Pancreas (tissue), 10 donors: ENCODE results near the gene CNOT9. TPM values are rescaled to one million over a fixed set of nuclear protein-coding genes. Genes with fewer than 3 reads are reported as not detected.

ENCODE experiments used
- ATAC-seq, 4 donors: fragments of 200-7000 bp; cut with Tn5 transposase; one replicate each; pipeline versions ENCODE4 v1.8.0 to v1.9.1; 2020; ENCODE audit warnings: mild to moderate bottlenecking in 4 of 4, moderate library complexity in 4 of 4
- DNase-seq, 6 donors: peaks; one replicate each; pipeline ENCODE4 v3.0.0-alpha.2; 2020
- FAIRE-seq: peaks from 2 replicates; lab custom pipeline; 2012; peaks lifted over from hg19 to GRCh38; lab: Jason Lieb, UNC
- H3K27ac ChIP-seq, 4 donors: fragments of 200-600 bp; sonication (generic); 1 replicate in 3 of 4; 2 replicates in 1 of 4; pipeline versions ENCODE4 v1.5.0 to v1.8.0; 2020
- H3K27me3 ChIP-seq, 4 donors: fragments of 200-600 bp; one replicate each; pipeline ENCODE4 v1.8.0; 2021
- H3K36me3 ChIP-seq, 3 donors: fragments of 200-600 bp; sonication (generic) in 1 of 3; one replicate each; pipeline versions ENCODE4 v1.5.0 to v1.8.0; 2020 to 2021
- H3K4me1 ChIP-seq, 3 donors: fragments of 200-600 bp; one replicate each; pipeline ENCODE4 v1.8.0; 2021
- H3K4me3 ChIP-seq, 4 donors: fragments of 200-600 bp; sonication (generic) in 2 of 4; one replicate each; pipeline versions ENCODE4 v1.5.0 to v1.8.0; 2020 to 2021
- H3K9me3 ChIP-seq, 4 donors: fragments of 200-600 bp; one replicate each; pipeline ENCODE4 v1.8.0; 2021
- WGBS, 2 donors: extraction: QIAGEN DNeasy Blood & Tissue Kit; methylation state at CpG; one replicate each; pipeline ENCODE4 v1.1.7; 2013; 5-methylcytosine and 5-hydroxymethylcytosine counted together
- intact Hi-C, 3 donors: fragments of 100-400 bp; cut with DNase I; formaldehyde crosslinking; loops; one replicate each; pipeline versions ENCODE4 v1.11.1 to v1.14.2; 2022
- polyA plus RNA-seq, 2 donors: library from polyadenylated mRNA; stranded (reverse); fragments of 200-250 nt; gene quantifications; one replicate each; pipeline ENCODE4 v1.2.3, GENCODE V29; 2013
- total RNA-seq, 6 donors: library from RNA; stranded (reverse); fragmentation: NEBNext Ultra II Directional in 4 of 6; extraction: Animal tissue kit (Norgen Biotek cat#: 25700) in 4 of 6; gene quantifications; one replicate each; pipeline versions ENCODE4 v1.2.1 to v1.2.4, GENCODE V29; 2021 to 2023
- TF ChIP-seq, protein P1 (sequence below), 4 donors: fragments of 200-600 bp; sonication (generic) in 3 of 4; IDR thresholded peaks; one replicate each; pipeline versions ENCODE4 v1.5.0 to v1.8.0; 2021; ENCODE audit warnings: antibody characterized with exemption in 4 of 4
- donor health status: healthy with polysubstance abuse.
- donor health status: DM: no; HTN: no; CAD: no; lungs with moderate emphysema.
- donor health status: DM: no; HTN: no; CAD: no.
- donor health status: control.
- donor health status: control.
- donor health status: Bipolar disorder and iron deficiency.
- donor health status: DM: yes; HTN: yes; CAD: no.
- donor health status: DM: no; HTN: no; CAD: no.
- donor health status: DM: no; HTN: no; CAD: no.
- donor health status: DM: yes; HTN: yes; CAD: no.

Gene CNOT9
- total and polyA plus RNA-seq, 8 donors = 10.6 to 19.3 (median 13.3) TPM

GRCh38 chr2:218585541-218585940 is 16.9 kb downstream of the CNOT9 start:
- Histone ChIP-seq H3K4me3 (no peak overlapping the region), H3K36me3 (peaks cover 6 to 48% (median 9%) of the 10 kb centered on the region in 3 donors), H3K27me3 (no peaks in the 10 kb centered on the region), H3K27ac (no peak overlapping the region), H3K4me1 (no peaks in the 10 kb centered on the region), H3K9me3 (no peaks in the 10 kb centered on the region)
- no peak for ATAC-seq
- no peak for FAIRE-seq
- TF ChIP-seq, protein P1, sequence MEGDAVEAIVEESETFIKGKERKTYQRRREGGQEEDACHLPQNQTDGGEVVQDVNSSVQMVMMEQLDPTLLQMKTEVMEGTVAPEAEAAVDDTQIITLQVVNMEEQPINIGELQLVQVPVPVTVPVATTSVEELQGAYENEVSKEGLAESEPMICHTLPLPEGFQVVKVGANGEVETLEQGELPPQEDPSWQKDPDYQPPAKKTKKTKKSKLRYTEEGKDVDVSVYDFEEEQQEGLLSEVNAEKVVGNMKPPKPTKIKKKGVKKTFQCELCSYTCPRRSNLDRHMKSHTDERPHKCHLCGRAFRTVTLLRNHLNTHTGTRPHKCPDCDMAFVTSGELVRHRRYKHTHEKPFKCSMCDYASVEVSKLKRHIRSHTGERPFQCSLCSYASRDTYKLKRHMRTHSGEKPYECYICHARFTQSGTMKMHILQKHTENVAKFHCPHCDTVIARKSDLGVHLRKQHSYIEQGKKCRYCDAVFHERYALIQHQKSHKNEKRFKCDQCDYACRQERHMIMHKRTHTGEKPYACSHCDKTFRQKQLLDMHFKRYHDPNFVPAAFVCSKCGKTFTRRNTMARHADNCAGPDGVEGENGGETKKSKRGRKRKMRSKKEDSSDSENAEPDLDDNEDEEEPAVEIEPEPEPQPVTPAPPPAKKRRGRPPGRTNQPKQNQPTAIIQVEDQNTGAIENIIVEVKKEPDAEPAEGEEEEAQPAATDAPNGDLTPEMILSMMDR (IDR thresholded peaks at IDR 0.05) = no peak
- intact Hi-C loops = no loop called here
- 92 to 96% methylated on average over 1 of the region's 1 CpG for WGBS, 2 donors
- DNase-seq = no peak

GRCh38 chr2:218605432-218605831 is 36.8 kb downstream of the CNOT9 start:
- no peaks in the 10 kb centered on the region for H3K36me3 ChIP-seq
- no peak for FAIRE-seq
- peak in 3 of 4 donors; percentile 44 to 66 (median 60) for ATAC-seq
- no peaks in the 10 kb centered on the region for H3K9me3 ChIP-seq
- intact Hi-C loops = no loop called here
- no peaks in the 10 kb centered on the region for H3K27me3 ChIP-seq
- TF ChIP-seq, protein P1 (IDR thresholded peaks at IDR 0.05) = no peak
- 75% methylated on average over 2 of the region's 2 CpGs for WGBS, 2 donors
- no peak overlapping the region for H3K27ac ChIP-seq
- no peak overlapping the region for H3K4me3 ChIP-seq
- no peaks in the 10 kb centered on the region for H3K4me1 ChIP-seq
- DNase-seq = peak in 1 of 6 donors; percentile 20

DNA sequence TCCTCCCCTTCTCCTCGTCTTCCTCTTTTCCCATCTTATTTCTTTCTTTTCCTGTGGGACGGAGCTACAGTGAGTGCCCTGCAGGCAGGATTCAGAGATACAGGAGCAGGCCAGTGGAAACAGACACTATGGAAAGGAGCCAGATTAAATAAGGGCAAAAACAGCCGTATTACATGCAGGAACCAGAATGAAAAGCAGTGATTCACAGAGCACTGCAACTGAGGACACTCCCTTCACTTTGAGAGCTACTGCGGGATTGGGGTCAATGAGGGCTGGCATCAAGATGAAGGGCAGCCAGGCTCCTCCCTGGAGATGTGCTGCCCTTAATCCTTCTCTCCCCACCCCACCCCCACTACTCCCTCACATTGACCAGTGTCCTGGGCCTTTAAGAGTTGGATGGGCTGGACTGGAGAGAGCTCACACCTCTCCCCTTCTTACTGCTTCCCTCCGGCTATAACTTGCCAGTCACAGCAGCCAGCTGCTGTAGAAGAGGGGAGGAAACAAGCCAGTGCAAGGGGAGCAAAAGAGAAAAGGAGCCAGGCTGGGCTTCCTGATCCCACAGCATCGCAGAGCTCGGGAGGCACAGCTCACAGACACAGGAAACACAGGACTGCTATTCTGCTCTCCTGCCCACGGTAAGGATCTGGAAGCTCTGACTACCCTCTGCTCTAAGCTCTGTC is 38.9 kb downstream of the CNOT9 start, which contains the start of gene PLCD4:
Gene PLCD4 (plus strand): TSS at position 464 of the 680 bp plus-strand sequence. CDS start 7,841 bp downstream, outside the sequence.
- no peak for FAIRE-seq
- Histone ChIP-seq H3K4me3 (no peak within 1 kb of the TSS), H3K4me1 (no peaks in the 10 kb centered on the region), H3K27ac (no peak within 1 kb of the TSS), H3K36me3 (no peaks in the 10 kb centered on the region), H3K9me3 (no peaks in the 10 kb centered on the region), H3K27me3 (no peaks in the 10 kb centered on the region)
- 23 to 29% methylated on average over 8 of the region's 8 CpGs for WGBS, 2 donors
- DNase-seq = no peak
- intact Hi-C loops = no loop called here
- TF ChIP-seq, protein P1 (IDR thresholded peaks at IDR 0.05) = no peak
- ATAC-seq = peak in 3 of 4 donors; percentile 34 to 68 (median 54)

GRCh38 chr2:218615868-218616315 is 47.3 kb downstream of the CNOT9 start:
- no peaks in the 10 kb centered on the region for H3K27me3 ChIP-seq
- no peak for DNase-seq
- 70 to 77% methylated on average over 6 of the region's 6 CpGs for WGBS, 2 donors
- FAIRE-seq = no peak
- no peaks in the 10 kb centered on the region for H3K36me3 ChIP-seq
- no peak overlapping the region for H3K4me3 ChIP-seq
- intact Hi-C loops = no loop called here
- ATAC-seq = no peak
- H3K27ac ChIP-seq = no peak overlapping the region
- H3K4me1 ChIP-seq = no peaks in the 10 kb centered on the region
- TF ChIP-seq, protein P1 (IDR thresholded peaks at IDR 0.05) = no peak
- H3K9me3 ChIP-seq = no peaks in the 10 kb centered on the region
